ENCODE results near the gene ABL2.
A peak's percentile ranks its signal among the peaks of the same experiment; 100 is the strongest.

The ABL2 gene

DNA sequence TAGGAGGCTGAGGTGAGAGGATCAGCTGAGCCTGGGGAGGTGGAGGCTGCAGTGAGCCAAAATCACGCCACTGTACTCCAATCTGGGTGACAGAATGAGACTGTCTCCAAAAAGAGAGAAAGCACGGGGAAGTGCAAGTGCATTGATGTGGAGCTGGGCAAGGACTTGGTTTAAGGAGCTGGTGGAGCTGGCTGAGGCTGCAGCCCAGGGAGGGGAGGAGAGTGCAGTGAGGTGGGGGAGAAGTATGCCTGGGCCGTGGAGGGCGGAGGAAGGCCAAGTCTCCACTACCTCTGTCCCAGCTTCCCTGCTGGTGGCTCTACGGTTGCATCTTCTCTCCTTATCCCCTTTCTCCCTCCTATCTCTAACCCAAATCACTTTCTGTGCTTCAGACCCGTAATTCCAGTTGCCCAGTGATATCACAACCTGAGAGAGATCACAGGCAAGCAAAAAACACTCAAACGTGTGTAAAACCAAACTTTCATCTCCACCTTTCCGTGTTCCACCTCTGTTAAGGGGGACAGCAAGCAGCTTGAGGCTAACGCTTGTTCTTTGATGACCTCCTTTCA, 136.5 kb downstream of the ABL2 start:
- DNase-seq (ENCODE audit: low read depth), result no peak

DNA sequence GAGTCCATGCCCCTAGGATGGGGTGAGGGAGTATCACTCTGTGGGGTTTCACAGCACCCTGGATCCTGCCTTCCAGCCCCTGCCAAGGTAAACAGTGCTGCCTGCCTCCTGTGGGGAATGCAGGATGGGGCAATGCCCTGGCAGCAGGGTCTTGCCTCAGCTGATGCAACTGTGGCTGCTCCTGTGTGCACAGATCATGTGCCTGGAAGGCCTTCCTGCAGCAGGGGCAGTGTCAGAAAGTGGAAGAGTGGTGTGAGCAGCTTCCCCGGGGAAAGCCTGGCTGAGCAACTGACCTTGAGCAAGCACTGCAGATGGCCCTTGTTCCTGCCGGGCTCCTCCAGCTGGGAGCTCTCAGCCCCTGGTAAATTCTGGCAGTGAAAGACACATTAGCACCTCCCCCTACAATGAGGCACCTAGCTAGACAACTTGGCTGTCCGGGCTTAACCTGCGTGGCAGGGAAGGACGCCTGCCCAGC, 137.7 kb downstream of the ABL2 start:
- DNase-seq (ENCODE audit: low read depth), result no peak

DNA sequence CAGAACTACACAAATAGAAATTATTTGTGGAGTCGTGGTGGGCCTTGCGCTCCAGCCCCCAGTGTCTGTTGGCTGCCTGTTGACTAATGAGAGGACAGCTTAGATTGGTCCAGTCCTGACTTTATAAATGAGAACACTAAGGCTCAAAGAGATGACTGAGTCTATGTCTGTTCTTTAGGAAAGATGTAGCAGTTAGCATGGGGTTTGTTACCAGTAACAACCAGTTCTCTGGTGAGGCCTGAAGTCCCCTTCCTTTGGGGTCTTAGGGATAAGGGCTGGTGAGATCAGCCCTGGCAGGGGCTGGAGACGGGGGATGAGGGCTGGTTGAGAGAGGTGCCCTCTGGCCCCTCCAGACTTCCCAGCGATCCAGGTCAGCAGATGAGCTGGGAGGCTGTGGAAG, 138.6 kb downstream of the ABL2 start:
- DNase-seq (ENCODE audit: low read depth), result no peak

DNA sequence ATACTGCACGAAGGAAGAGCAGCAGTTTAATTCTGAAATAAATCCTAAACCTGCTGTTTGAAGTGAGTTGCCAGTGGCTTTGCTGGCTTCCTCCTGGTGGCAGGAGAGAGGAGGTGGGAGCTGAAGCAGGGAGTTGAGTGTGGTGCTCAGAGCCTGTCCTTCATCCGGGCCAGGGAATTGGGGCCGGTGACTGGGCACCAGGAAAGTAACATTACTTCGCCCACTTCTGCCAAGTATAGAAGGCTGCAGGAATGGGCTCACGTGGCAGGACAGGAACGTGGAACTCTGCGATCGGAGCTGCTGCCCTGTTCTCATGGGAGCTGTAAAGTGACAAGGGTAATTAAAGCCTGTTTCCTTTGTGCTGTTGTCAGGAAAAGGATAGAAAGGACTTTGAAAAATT, 139.0 kb downstream of the ABL2 start:
- no peak for DNase-seq (ENCODE audit: low read depth)

DNA sequence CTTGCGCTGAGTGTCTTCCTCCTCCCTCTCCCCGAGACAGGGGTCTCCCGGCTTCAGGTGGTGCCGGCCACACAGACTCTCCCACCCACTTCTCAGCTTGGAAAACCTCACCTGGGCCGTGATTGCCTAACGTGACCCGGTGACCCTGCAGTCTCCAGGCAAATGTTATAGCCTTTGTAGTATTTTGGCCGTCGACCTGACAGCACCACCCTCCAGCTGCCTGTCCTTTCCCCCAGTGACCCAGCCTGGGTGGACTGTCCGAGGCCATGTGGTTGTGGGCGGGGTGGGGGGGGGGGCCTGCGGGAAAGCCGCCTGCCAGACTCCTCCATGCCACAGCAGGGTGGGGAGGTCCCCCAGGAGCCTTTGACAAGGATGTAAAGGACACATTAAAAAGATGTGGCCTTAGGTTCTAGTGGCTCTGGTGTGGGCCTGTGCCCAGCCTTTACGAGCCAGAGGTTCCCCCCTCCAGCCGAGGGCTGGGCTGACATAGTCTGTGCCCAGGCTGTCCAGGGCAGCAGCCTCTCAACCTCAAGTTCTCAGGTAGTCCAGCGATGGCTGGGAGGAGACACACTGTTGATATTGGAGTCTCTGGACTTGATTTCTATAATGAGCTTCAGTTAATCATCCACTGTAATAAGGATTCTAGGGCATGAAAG, 139.5 kb downstream of the ABL2 start:
- no peak for DNase-seq (ENCODE audit: low read depth)

DNA sequence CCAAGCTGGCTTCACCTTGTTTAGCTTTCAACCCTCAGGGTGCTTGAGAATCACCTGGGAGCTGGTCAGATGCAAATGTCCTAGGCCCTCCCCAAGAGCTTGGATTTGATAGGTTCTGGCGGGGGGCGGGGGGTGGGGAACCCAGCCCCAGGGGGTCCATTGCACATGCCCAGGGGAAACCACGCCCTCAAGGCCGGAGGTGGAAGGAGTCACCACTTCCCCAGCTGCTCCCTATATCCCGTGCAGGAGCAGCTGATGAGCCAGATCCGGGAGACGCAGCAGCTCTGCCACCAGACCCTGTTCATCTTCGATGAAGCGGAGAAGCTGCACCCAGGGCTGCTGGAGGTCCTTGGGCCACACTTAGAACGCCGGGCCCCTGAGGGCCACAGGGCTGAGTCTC, 141.8 kb downstream of the ABL2 start:
- DNase-seq (ENCODE audit: low read depth), result no peak

DNA sequence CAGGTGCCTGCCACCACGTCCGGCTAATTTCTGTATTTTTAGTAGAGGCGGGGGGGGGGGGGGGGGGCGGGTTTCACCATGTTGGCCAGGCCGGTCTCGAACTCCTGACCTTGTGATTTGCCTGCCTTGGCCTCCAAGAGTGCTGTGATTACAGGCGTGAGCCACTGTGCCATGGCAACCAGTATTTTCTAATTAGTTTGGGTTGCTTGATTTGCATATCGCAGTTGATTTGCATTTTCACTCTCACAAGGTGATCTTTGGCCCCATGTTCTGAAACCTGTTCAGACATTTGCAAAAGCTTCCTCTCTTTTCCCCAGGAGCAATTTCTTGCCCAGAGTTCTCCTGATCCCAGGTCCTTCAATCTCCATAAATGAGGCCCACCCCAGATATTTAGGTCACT, 145.9 kb downstream of the ABL2 start:
- DNase-seq (ENCODE audit: low read depth), result no peak

DNA sequence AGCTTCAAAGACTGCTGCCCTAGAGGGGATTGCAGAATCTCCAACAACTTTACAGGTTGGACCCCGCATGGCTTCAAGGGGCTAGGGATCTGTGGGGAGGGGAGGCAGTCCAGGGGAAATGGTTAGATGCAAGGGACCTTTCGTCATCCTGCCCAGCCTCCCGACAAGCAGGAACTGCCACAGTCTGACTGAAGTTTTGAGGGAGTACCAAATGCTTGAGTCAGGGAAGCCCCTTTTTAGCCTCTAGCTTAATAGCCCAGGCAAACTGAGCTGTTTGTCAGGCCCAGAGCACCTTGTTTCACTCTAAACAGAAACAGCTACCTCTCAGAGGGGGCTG, 146.5 kb downstream of the ABL2 start:
- DNase-seq (ENCODE audit: low read depth), result no peak

DNA sequence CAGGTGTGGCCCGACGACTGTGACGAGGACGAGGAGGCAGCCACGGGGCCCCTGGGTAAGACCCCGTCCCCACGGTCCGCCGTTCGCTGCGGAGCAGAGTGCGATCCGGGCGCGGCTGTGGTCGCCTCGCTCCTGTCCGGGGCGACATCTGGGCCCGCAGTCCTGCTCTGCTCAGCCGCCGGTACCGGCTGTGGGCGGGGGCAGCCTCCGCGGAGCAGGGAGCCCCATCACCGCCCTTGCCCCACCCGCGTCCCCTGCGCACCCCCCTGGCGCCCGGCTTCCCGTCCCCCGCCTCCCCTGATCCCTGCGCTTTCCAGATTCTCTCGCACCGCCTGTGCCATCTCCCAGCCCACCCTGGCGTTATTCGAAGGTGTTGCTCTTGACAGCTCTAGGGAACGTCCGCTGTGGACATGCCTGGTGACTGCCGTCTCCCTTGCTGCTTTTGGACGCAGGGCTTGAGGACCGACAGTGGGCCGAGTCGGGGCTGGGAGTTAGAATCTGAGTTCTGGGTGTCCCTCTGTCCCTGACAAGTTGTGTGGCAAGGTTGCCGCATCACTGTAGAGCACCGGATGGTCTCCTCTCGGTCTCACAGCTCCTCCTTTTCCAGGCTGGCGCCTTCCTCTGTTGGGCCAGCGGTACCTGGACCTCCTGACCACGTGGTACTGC, 147.0 kb downstream of the ABL2 start:
- no peak for DNase-seq (ENCODE audit: low read depth)

DNA sequence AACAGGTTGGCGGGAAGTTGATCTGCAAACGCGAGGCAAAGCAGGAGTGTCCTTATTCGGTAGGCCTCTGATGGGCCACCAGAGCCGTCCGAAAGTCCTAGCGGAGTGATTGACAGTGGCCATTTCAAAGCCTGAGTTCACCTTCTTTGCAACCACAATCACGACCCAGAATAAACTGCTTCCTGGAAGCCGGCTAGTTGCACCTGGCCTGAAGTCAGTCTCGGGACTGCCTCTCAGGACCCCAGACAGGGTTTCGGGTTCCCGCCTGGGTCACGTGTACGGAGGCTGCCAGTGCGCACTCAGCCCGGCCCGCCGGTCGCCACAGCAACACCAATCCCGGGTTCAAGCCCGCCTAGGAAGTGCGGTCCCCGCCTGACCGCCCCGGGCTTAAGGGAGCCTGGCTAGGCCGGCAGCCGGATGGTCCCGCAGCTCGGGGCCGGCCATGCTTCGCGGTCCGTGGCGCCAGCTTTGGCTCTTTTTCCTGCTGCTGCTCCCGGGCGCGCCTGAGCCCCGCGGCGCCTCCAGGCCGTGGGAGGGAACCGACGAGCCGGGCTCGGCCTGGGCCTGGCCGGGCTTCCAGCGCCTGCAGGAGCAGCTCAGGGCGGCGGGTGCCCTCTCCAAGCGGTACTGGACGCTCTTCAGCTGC, 147.7 kb downstream of the ABL2 start, which contains the start of gene TOR3A:
TOR3A (plus strand) TSS at position 384 of the 646 bp plus-strand sequence; CDS start at position 443, 59 bp downstream.
- peak; percentile 38 for DNase-seq (ENCODE audit: low read depth)

DNA sequence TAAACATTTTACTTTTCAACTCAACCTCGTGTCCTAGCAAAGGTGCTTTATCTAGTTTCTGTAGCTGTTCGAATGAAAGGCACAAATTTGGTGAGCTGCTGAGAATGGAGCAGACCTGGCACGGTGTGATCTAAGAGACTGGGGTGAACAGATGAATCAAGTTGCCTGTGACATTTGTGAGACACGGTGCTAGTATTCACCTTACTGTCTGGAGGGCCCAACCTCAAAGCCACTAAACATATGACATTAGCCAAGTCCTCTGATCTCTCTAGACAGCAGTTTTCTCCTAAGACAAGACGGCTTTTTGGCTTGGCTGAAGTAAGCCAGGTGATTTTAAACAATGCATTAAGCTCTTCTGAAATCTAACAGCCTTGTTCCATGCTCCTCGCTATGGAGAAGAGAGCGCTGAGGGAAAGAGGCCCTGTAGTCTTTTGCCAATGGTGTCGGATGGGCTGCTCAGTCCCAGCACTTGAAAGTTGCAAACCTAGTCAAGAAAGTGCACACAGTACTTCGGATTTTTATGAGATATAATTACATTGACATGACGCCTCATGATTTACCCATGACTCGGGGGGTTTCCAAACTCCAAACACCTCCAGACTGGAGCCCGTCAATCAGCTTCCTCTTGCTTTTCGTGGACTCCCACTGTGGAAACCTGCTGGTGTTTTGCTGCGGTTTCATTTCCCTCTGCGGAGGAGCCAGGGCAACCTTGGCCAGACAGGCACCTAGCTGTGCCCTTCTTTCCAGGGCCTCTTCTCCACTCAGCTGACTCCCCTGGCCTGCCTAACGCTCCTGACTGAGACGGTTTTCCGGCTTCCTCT, 148.4 kb downstream of the ABL2 start:
- peak; percentile 13 for DNase-seq (ENCODE audit: low read depth)

DNA sequence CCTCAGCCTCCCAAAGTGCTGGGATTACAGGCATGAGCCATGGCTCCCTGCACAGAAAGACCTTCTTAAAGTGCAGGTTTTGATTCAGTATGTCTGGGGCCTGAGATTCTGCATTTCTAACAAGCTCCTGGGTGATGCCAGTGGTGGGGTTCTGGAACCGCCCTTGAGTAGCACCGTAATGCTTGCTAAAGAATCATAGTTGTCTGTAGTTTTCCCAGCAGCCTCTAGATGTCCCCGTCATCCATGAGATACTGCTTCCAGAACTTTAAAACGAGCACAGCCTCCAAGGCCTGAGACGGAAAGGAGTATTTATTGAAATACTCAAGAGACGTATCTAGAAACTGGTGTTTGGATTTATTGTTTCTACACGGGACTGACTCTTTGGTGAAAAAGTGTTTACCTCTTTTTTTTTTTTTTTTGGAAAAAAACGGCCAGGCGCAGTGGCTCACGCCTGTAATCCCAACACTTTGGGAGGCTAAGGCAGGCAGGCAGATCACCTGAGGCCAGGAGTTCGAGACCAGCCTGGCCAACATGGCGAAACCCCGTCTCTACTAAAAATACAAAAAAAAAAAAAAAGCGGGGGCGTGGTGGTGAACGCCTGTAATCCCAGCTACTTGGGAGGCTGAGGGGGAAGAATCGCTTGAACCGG, 150.2 kb downstream of the ABL2 start:
- peak; percentile 38 for DNase-seq (ENCODE audit: low read depth)

DNA sequence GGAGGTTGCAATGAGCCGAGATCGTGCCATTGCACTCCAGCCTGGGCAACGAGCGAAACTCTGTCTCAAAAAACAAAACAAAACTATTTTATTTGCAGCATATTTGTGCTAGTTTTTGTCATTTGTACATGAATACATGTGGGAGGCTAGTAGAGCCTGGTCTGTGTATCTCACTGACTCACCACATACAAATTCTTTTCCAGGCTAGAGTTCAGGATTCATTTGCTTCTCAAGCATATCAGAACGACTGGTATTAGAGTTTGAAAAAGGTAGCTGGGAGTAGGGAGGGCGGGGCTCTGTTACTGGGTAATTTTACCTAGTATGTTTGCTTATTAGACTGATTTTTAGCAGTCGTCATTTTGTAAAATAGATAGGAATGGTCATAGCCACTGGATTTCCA, 152.1 kb downstream of the ABL2 start:
- no peak for DNase-seq (ENCODE audit: low read depth)

DNA sequence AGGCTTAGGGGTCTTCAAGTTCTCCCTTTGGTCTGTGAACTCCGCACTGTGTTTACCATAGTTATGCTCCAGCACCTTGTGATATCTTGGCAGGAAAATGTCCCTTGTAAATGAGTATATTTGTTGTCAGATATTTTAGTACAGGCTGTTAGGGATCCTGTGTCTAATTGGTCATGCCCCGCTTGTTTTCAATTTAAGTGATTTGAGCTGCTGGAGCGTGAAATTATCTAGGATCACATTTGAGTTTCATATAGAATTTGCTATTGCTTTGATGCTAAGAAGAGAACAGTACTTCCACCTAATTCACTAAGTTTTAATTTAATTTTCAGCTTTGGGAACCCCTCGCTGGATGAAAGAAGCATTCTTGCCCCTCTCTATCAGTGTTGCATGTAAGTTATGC, 163.0 kb downstream of the ABL2 start:
- no peak for DNase-seq (ENCODE audit: low read depth)

DNA sequence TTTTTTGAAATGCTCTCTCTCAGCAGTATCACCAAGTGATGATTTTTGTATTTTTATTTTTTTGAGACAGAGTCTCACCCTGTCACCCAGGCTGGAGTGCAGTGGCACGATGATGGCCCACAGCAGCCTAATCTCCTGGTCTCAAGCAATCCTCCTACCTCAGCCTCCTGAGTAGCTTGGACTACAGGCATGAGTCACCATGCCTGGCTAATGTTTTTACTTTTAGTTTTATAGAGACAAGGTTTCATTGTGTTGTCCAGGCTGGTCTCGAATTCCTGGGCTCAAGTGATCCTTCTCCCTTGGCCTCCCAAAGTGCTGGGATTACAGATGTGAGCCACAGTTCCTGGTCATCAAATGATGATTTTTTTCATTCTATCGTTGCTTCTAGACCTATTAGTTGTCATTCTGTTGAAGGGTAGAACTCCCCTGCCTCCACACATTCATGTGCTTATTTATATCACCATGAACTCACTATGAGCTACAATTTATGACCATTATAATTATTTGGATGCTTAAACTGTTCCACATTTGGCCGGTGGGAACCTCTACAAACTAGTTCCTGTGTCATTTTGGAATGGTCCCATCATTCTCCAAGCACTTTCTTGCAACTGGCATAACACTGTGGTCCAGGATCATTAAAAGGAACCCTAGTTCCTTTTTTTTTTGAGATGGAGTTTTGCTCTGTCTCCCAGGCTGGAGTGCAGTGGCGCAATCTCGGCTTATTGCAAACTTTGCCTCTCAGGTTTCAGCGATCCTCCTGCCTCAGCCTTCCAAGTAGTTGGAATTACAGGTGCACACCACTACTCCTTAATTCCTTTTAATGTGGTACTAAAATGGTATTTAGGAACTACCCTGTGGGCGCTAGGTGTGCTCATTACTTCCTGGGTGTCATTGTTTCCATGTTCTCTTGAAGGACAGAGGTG, 167.9 kb downstream of the ABL2 start:
- DNase-seq (ENCODE audit: low read depth), result no peak

DNA sequence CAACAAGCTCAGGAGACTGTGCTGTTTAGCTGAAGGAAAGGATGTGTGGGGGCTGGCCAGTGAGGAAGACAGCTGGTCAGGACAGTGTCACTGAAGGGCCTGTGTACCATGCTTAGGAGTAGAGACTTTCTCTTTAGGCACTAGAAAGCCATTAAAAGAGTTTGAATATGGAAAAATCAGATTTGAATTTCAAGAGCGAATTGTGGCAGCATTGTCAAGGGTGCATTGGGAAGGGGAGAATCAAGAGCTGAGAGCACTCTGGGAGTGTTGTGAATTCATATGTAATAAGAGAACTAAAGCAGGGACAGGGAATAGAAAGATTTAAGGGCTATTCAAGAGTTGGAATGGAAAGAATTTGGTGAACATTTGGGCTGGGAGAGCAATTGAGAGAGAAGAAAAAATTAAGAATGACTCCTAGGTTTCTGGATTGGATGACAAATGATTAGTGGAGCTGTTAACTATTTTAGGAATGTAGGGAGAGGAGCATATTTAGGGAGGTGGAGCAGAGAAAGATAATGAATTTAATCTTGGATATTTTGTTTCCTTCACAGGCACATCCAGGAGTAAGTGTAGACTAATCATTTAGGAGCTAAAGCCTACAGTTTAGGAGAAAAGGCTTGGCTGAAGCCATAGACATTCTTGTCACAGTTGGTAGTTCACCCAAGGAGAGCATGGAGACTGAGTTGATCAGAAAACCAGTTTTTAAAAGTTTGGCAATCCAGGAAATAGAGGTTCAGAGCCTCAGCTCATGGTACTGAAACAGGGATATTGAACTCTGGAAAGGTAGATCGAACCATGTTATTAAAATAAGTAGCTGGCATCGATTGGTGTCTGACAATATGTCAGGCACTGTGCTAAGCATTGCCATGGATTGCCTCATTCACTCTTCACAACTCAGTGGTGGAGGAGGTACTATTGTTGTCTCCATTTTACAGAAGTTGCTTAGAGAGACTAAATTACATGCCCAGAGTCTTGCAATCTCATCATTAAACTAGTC, 170.7 kb downstream of the ABL2 start:
- no peak for DNase-seq (ENCODE audit: low read depth)

DNA sequence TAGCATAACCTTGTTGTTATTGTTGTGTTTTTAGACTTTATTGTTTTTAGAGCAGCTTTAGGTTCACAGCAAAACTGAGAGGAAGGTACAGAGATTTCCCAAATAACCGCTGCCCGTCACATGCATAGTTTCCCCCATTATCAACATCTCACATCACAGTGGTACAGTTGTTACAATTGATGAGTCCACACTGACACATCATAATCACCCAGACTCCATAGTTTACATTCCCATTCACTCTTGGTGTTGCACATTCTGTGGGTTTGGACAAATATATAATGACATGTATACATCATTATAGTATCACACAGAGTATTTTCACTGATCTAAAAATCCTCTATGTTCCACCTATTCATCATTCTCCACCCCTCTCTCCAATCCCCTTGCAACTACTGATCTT, 173.5 kb downstream of the ABL2 start:
- no peak for DNase-seq (ENCODE audit: low read depth)

DNA sequence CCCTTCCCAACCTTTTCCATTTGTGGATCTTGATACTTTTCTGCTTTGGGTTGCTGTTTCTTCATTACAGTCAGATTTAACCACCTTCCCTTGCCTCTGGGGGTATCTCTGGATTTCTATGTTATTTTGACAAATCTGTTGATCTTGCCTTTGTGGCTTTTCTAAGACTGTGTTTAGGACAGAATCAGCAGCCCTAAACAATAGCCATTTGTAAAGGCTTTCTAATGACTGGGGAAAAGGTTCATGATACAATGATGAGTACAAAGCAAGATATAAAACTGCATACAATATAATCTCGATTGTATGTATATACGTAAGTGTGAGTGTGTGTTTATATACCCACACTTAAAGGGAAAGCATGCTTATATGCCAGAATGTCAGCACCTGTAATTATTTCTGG, 176.0 kb downstream of the ABL2 start:
- DNase-seq (ENCODE audit: low read depth), result no peak

DNA sequence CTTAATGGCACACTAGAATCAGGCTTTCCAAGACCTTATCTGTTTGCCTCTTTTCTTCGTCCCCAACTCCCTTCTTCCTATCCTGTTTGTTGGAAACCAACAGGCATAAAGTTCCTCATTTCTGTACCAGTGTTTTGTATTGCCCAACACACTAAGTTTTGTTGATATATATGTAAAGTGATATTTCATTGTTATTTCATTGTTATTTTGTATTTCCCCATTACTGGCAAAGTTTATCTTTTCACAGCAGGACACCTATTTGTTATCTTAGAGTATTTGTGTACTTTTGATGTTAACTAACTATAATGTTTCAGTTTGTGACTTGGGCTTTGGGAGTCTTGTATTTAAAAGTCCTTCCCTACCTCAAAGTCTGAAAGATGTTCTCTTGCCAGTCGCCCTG, 176.7 kb downstream of the ABL2 start:
- DNase-seq (ENCODE audit: low read depth), result no peak

Data from stimulated activated CD4-positive, alpha-beta T cell treated with anti-CD3 and anti-CD28 coated beads, Interleukin-2, amount 100 ng/mL, for 4 hours (primary cell).